Breast epithelium (tissue), 4 donors: Measurements from ENCODE around the gene GRK7. TPM values are rescaled to one million over a fixed set of nuclear protein-coding genes. Genes with fewer than 3 reads are reported as not detected.

ENCODE experiments used
- DNase-seq, 2 donors: peaks; one replicate each; pipeline ENCODE4 v3.0.0-alpha.2; 2019; ENCODE audit warnings: low spot score in 2 of 2
- H3K27ac ChIP-seq, 2 donors: fragments of 200-600 bp; sonication (generic) in 1 of 2; one replicate each; pipeline ENCODE4 v1.5.1; 2016 to 2019; ENCODE audit warnings: mild to moderate bottlenecking in 1 of 2
- H3K27me3 ChIP-seq, 2 donors: fragments of 200-600 bp; sonication (generic) in 1 of 2; one replicate each; pipeline versions ENCODE4 v1.5.1 to v1.6.0; 2017 to 2019; ENCODE audit warnings: control low read depth in 1 of 2, mild to moderate bottlenecking in 1 of 2
- H3K36me3 ChIP-seq: fragments of 200-600 bp; one replicate; pipeline ENCODE4 v1.5.1; 2019
- H3K4me1 ChIP-seq, 2 donors: fragments of 200-600 bp; sonication (generic); one replicate each; pipeline ENCODE4 v1.5.1; 2016 to 2019; ENCODE audit warnings: control low read depth in 1 of 2
- H3K4me3 ChIP-seq, 3 donors: fragments of 200-600 bp; sonication (generic); 1 replicate in 2 of 3; 2 replicates in 1 of 3; pipeline ENCODE4 v1.5.1; 2016 to 2019; ENCODE audit warnings: mild to moderate bottlenecking in 3 of 3, moderate library complexity in 2 of 3
- H3K9me3 ChIP-seq, 2 donors: fragments of 200-600 bp; sonication (generic) in 1 of 2; one replicate each; pipeline ENCODE4 v1.5.1; 2016 to 2019; ENCODE audit warnings: control low read depth in 1 of 2
- POLR2A ChIP-seq: fragments of 450-650 bp; IDR thresholded peaks from one replicate; pipeline ENCODE4 v1.6.1; 2016; ENCODE audit warnings: antibody characterized with exemption, mild to moderate bottlenecking, moderate library complexity
- POLR2AphosphoS5 ChIP-seq, 3 donors: sonication (generic); formaldehyde crosslinking; IDR thresholded peaks; one replicate each; pipeline ENCODE4 v1.6.1; 2017; ENCODE audit warnings: antibody characterized with exemption in 3 of 3
- intact Hi-C: fragments of 100-400 bp; cut with DNase I; formaldehyde crosslinking; loops from one replicate; pipeline ENCODE4 v1.15.1; 2023; ENCODE audit warnings: low total_unique reads
- total RNA-seq, 3 donors: library from RNA; depleted of rRNA; stranded (reverse); fragments of >200 nt; gene quantifications; one replicate each; pipeline ENCODE4 v1.1.0, GENCODE V29; 2016
- TF ChIP-seq, protein P1 (sequence below), 3 donors: fragments of 450-650 bp; IDR thresholded peaks; one replicate each; pipeline ENCODE4 v1.5.1; 2016 to 2017; ENCODE audit warnings: antibody characterized with exemption in 3 of 3, mild to moderate bottlenecking in 3 of 3, moderate library complexity in 3 of 3

GRK7 gene, protein sequence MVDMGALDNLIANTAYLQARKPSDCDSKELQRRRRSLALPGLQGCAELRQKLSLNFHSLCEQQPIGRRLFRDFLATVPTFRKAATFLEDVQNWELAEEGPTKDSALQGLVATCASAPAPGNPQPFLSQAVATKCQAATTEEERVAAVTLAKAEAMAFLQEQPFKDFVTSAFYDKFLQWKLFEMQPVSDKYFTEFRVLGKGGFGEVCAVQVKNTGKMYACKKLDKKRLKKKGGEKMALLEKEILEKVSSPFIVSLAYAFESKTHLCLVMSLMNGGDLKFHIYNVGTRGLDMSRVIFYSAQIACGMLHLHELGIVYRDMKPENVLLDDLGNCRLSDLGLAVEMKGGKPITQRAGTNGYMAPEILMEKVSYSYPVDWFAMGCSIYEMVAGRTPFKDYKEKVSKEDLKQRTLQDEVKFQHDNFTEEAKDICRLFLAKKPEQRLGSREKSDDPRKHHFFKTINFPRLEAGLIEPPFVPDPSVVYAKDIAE (N-terminal part only)
- under 1 TPM in 2 of 3 donors, not detected in 1; 0.15 to 0.33 TPM for total RNA-seq

- intact Hi-C loops = no loop called here
- no peak within 1 kb of the TSS for H3K27ac ChIP-seq
- no peak within 1 kb of the TSS for H3K4me3 ChIP-seq
- H3K36me3 ChIP-seq = no peaks in the 10 kb centered on the region
- no peaks in the 10 kb centered on the region for H3K9me3 ChIP-seq
- H3K4me1 ChIP-seq = no peaks in the 10 kb centered on the region
- DNase-seq = no peak
- TF ChIP-seq, protein P1, sequence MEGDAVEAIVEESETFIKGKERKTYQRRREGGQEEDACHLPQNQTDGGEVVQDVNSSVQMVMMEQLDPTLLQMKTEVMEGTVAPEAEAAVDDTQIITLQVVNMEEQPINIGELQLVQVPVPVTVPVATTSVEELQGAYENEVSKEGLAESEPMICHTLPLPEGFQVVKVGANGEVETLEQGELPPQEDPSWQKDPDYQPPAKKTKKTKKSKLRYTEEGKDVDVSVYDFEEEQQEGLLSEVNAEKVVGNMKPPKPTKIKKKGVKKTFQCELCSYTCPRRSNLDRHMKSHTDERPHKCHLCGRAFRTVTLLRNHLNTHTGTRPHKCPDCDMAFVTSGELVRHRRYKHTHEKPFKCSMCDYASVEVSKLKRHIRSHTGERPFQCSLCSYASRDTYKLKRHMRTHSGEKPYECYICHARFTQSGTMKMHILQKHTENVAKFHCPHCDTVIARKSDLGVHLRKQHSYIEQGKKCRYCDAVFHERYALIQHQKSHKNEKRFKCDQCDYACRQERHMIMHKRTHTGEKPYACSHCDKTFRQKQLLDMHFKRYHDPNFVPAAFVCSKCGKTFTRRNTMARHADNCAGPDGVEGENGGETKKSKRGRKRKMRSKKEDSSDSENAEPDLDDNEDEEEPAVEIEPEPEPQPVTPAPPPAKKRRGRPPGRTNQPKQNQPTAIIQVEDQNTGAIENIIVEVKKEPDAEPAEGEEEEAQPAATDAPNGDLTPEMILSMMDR (IDR thresholded peaks at IDR 0.05) = no peak
- TF ChIP-seq POLR2AphosphoS5 (IDR thresholded peaks at IDR 0.05) (no peak), POLR2A (no peak)
- H3K27me3 ChIP-seq = no peaks in the 10 kb centered on the region
Observed at GRCh38 chr3:141763088-141763750, at the start of gene GRK7. GRK7 (plus strand) TSS chr3:141763408; CDS start chr3:141778285, 14,877 bp downstream.

DNA sequence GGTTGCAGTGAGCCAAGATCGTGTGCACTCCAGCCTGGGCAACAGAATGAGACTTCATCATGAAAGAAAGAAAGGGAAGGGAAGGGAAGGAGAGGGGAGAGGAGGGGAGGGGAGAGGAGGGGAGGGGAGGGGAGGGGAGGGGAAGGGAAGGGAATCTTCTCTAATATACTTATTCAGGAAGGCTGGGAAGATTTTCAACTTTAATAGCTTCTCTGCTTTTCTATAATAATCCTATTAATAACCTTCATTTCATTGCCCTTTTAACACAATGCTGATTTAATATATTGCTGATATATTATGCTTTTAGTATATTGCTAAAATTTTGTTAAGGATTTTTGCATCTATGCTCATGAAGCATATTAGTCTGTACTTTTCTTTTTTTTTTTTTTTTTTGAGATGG is 48.5 kb upstream of the GRK7 start:
- no peaks in the 10 kb centered on the region for H3K36me3 ChIP-seq
- intact Hi-C loops = no loop called here
- no peaks in the 10 kb centered on the region for H3K27me3 ChIP-seq

GRCh38 chr3:141722081-141722480 is 41.1 kb upstream of the GRK7 start:
- TF ChIP-seq, protein P1 (IDR thresholded peaks at IDR 0.05) = no peak
- TF ChIP-seq POLR2AphosphoS5 (IDR thresholded peaks at IDR 0.05) (no peak), POLR2A (no peak)
- intact Hi-C loops = no loop called here
- no peak for DNase-seq
- Histone ChIP-seq H3K27ac (no peak overlapping the region), H3K4me3 (no peak overlapping the region), H3K36me3 (no peaks in the 10 kb centered on the region), H3K27me3 (no peaks in the 10 kb centered on the region), H3K4me1 (no peaks in the 10 kb centered on the region), H3K9me3 (no peaks in the 10 kb centered on the region)

More for the DNA sequence above, 48.5 kb upstream of the GRK7 start:
- no peak for TF ChIP-seq POLR2A
- TF ChIP-seq, protein P1 (IDR thresholded peaks at IDR 0.05) = no peak
- TF ChIP-seq POLR2AphosphoS5 (IDR thresholded peaks at IDR 0.05) = no peak
- H3K9me3 ChIP-seq = peaks cover 0 to 7% of the 10 kb centered on the region in 2 donors
- H3K27ac ChIP-seq = no peak overlapping the region
- H3K4me3 ChIP-seq = no peak overlapping the region
- DNase-seq = no peak
- no peaks in the 10 kb centered on the region for H3K4me1 ChIP-seq

DNA sequence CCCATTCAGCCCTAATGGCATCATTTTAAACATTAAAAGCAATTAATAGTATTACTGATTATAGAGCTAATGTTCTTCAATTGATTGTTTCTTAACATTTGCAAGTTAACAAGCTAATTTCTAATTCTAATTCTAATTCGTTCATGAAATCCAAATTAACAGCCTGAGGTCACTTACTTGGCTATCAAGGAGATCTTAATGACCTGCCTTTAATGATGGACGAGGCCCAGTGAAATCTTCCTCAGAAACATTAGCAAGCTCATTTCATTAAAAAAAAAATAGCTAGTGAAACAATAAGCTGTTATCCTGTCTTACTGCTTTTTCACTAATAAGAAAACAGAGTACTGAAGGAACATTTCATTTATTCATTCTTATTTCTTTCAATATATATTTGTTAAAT is 40.6 kb upstream of the GRK7 start:
- TF ChIP-seq POLR2AphosphoS5 (IDR thresholded peaks at IDR 0.05) (no peak), POLR2A (no peak)
- TF ChIP-seq, protein P1 (IDR thresholded peaks at IDR 0.05) = no peak
- H3K27ac ChIP-seq = no peak overlapping the region
- intact Hi-C loops = no loop called here
- H3K9me3 ChIP-seq = no peaks in the 10 kb centered on the region
- no peaks in the 10 kb centered on the region for H3K27me3 ChIP-seq
- no peak for DNase-seq
- no peaks in the 10 kb centered on the region for H3K36me3 ChIP-seq
- no peak overlapping the region for H3K4me3 ChIP-seq
- H3K4me1 ChIP-seq = no peaks in the 10 kb centered on the region

- no peaks in the 10 kb centered on the region for H3K4me1 ChIP-seq
- H3K4me3 ChIP-seq = no peak overlapping the region
- no peak for DNase-seq
- no peak for TF ChIP-seq POLR2AphosphoS5 (IDR thresholded peaks at IDR 0.05)
- no peak for TF ChIP-seq POLR2A
- H3K27me3 ChIP-seq = no peaks in the 10 kb centered on the region
- H3K27ac ChIP-seq = no peak overlapping the region
- intact Hi-C loops = no loop called here
- no peaks in the 10 kb centered on the region for H3K9me3 ChIP-seq
- no peaks in the 10 kb centered on the region for H3K36me3 ChIP-seq
Observed at GRCh38 chr3:141723255-141723654, 40.0 kb upstream of the GRK7 start.
